Karpas-422 (cell line): Measurements from ENCODE around the gene MEX3C. TPM values are rescaled to one million over a fixed set of nuclear protein-coding genes. Genes with fewer than 3 reads are reported as not detected.

ENCODE experiments used
- DNase-seq: peaks from one replicate; pipeline ENCODE4 v3.0.0-alpha.2; 2015
- H2AFZ ChIP-seq: fragments of 200-600 bp; sonication (generic); 2 replicates; pipeline ENCODE4 v1.6.1; 2014; ENCODE audit warnings: antibody characterized with exemption, low read length, mixed read lengths
- H3K27ac ChIP-seq: fragments of 200-600 bp; sonication (generic); 2 replicates; pipeline ENCODE4 v1.5.1; 2014; ENCODE audit warnings: mild to moderate bottlenecking, low read length, moderate library complexity
- H3K27me3 ChIP-seq: fragments of 200-600 bp; sonication (generic); 2 replicates; pipeline ENCODE4 v1.6.1; 2014; ENCODE audit warnings: low read length, mixed read lengths
- H3K36me3 ChIP-seq: fragments of 200-600 bp; sonication (generic); 2 replicates; pipeline ENCODE4 v1.6.1; 2014; ENCODE audit warnings: low read length, mixed read lengths; ENCODE audit not compliant: insufficient read depth
- H3K4me1 ChIP-seq: fragments of 200-600 bp; sonication (generic); 2 replicates; pipeline ENCODE4 v1.6.1; 2014; ENCODE audit warnings: mild to moderate bottlenecking, low read length, mixed read lengths
- H3K4me2 ChIP-seq: fragments of 200-600 bp; sonication (generic); 2 replicates; pipeline ENCODE4 v1.6.1; 2014; ENCODE audit warnings: low read length, low read depth, mild to moderate bottlenecking; ENCODE audit not compliant: poor library complexity, severe bottlenecking
- H3K4me3 ChIP-seq: fragments of 200-600 bp; sonication (generic); 2 replicates; pipeline ENCODE4 v1.5.1; 2014; ENCODE audit warnings: mild to moderate bottlenecking, antibody characterized with exemption, low read length, mixed read lengths
- H3K79me2 ChIP-seq: fragments of 200-600 bp; sonication (generic); 2 replicates; pipeline ENCODE4 v1.6.1; 2014; ENCODE audit warnings: mild to moderate bottlenecking, low read length, mixed read lengths
- H3K9ac ChIP-seq: fragments of 200-600 bp; sonication (generic); 2 replicates; pipeline ENCODE4 v1.6.0; 2014; ENCODE audit warnings: low read length
- H3K9me2 ChIP-seq: fragments of 200-600 bp; sonication (generic), shearing (Covaris generic); replicated peaks from 2 replicates; pipeline ENCODE4 v1.6.0; 2014; ENCODE audit warnings: mild to moderate bottlenecking, low read length, moderate library complexity; ENCODE audit not compliant: insufficient read depth
- H3K9me3 ChIP-seq: fragments of 300-700, 200-600 bp; sonication (generic); 2 replicates; pipeline ENCODE4 v1.6.1; 2014; ENCODE audit warnings: low read length, mixed read lengths
- H4K20me1 ChIP-seq: fragments of 200-600 bp; sonication (generic); 2 replicates; pipeline ENCODE4 v1.6.1; 2014; ENCODE audit warnings: mild to moderate bottlenecking, antibody characterized with exemption, low read length, low read depth; ENCODE audit not compliant: insufficient read depth
- total RNA-seq: library from RNA; depleted of rRNA; stranded (reverse); fragments of >200 nt; shearing (Covaris generic); gene quantifications from 2 replicates; pipeline ENCODE4 v1.2.3, GENCODE V29; 2014; ENCODE audit warnings: low replicate concordance; rRNA removed

The MEX3C gene
- 28.8 and 43.7 TPM in 2 replicates for total RNA-seq

GRCh38 chr18:51197661-51198424 is at the start of gene MEX3C:
Gene MEX3C, minus strand, starts transcription at chr18:51197681. Its CDS starts 361 bp downstream, at chr18:51197320.
- peaks cover 16% of the 10 kb centered on the region for H4K20me1 ChIP-seq
- peak within 1 kb of the TSS; percentile 79 for H2AFZ ChIP-seq
- no peaks in the 10 kb centered on the region for H3K9me2 ChIP-seq
- peaks cover 40% of the 10 kb centered on the region for H3K79me2 ChIP-seq
- peak within 1 kb of the TSS; percentile 59 for H3K27ac ChIP-seq
- H3K9me3 ChIP-seq = no peaks in the 10 kb centered on the region
- no peaks in the 10 kb centered on the region for H3K36me3 ChIP-seq
- H3K4me2 ChIP-seq = peak within 1 kb of the TSS; percentile 75
- H3K9ac ChIP-seq = peak within 1 kb of the TSS; percentile 91
- H3K4me3 ChIP-seq = peak within 1 kb of the TSS; percentile 90
- H3K27me3 ChIP-seq = no peaks in the 10 kb centered on the region; the same call in none of the 2 replicates
- H3K4me1 ChIP-seq = peaks cover 34% of the 10 kb centered on the region
- DNase-seq = peak; percentile 99

DNA sequence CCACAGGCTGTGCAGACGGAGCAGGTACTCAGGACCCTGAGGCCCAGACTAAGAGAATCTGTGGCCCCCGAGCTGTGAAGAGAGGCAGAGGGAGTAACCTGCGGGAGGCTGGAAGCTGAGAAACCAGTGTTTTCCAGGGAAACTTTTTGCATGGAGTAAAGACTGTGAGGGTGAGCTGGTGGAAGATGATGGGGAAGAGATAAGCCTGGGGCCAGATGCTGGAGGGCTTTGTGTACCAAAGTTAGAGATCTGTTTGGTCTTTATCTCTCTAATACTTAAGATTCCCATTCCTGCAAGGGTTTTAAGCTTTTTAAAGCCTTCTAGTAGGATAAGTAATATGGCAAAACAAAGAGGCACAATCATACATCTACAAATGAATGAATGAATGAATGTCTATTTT is 43.7 kb upstream of the MEX3C start:
- no peak overlapping the region for H3K4me2 ChIP-seq
- no peaks in the 10 kb centered on the region for H4K20me1 ChIP-seq
- H3K79me2 ChIP-seq = no peaks in the 10 kb centered on the region
- no peaks in the 10 kb centered on the region for H3K36me3 ChIP-seq
- H3K9me2 ChIP-seq = no peaks in the 10 kb centered on the region; the same call in 1 of the 2 replicates
- H3K9me3 ChIP-seq = no peaks in the 10 kb centered on the region
- DNase-seq = no peak
- no peaks in the 10 kb centered on the region for H3K4me1 ChIP-seq
- no peak overlapping the region for H3K9ac ChIP-seq
- H2AFZ ChIP-seq = no peak overlapping the region
- H3K27me3 ChIP-seq = no peaks in the 10 kb centered on the region
- H3K27ac ChIP-seq = no peak overlapping the region
- H3K4me3 ChIP-seq = no peak overlapping the region

GRCh38 chr18:51236225-51236624 is 38.7 kb upstream of the MEX3C start:
- no peaks in the 10 kb centered on the region for H4K20me1 ChIP-seq
- no peaks in the 10 kb centered on the region; the same call in 1 of the 2 replicates for H3K9me2 ChIP-seq
- no peak overlapping the region for H3K27ac ChIP-seq
- no peaks in the 10 kb centered on the region for H3K27me3 ChIP-seq
- H3K4me2 ChIP-seq = no peak overlapping the region
- no peak overlapping the region for H2AFZ ChIP-seq
- no peak overlapping the region for H3K9ac ChIP-seq
- DNase-seq = no peak
- H3K36me3 ChIP-seq = no peaks in the 10 kb centered on the region
- no peak overlapping the region for H3K4me3 ChIP-seq
- H3K79me2 ChIP-seq = no peaks in the 10 kb centered on the region
- no peaks in the 10 kb centered on the region for H3K4me1 ChIP-seq
- H3K9me3 ChIP-seq = no peaks in the 10 kb centered on the region

DNA sequence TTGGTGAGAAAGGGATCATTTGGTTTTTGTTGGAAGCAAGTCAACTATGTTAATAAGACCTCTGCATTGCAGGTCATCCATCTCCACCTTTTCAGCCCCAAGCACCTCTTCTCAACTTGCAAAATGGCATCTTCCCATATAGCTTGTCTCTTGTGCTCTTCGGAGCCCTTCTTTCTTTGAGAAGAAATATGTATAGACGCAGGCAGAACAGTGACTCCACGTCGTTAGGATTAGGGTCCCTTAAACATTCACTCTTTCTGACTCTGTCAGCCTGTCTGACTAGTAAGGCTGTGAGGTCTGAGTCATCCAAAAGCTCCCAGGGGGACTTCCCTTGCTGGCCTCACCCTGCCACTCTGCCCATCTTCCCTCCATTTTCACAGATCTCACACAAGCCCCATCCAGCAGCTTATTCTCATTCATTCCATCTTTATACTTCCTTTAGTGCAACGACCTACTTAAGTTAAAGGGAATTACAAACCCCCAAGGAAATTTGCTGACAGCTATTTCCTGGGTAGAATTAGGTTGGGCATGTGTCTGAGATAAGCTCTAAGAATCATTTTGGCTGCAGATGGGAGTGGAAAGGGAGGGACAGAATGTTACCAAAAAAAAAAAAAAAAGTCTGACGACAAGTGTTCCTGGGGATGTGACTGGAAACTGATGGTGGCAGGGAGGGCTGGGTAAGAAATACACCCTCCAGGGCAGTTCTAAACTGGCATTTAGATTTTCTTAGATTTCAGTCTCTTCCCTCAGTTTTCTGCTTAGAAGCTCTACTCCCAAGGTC is 37.7 kb upstream of the MEX3C start:
- no peaks in the 10 kb centered on the region; the same call in 1 of the 2 replicates for H3K9me2 ChIP-seq
- no peaks in the 10 kb centered on the region for H3K36me3 ChIP-seq
- H3K9me3 ChIP-seq = no peaks in the 10 kb centered on the region
- H3K27ac ChIP-seq = no peak overlapping the region
- H2AFZ ChIP-seq = no peak overlapping the region
- H3K27me3 ChIP-seq = no peaks in the 10 kb centered on the region
- DNase-seq = no peak
- H3K79me2 ChIP-seq = no peaks in the 10 kb centered on the region
- H4K20me1 ChIP-seq = no peaks in the 10 kb centered on the region
- no peak overlapping the region for H3K4me3 ChIP-seq
- H3K9ac ChIP-seq = no peak overlapping the region
- H3K4me1 ChIP-seq = no peaks in the 10 kb centered on the region
- no peak overlapping the region for H3K4me2 ChIP-seq

- Histone ChIP-seq H3K27me3 (no peaks in the 10 kb centered on the region), H3K36me3 (no peaks in the 10 kb centered on the region), H3K79me2 (no peaks in the 10 kb centered on the region), H4K20me1 (no peaks in the 10 kb centered on the region), H3K4me2 (no peak overlapping the region), H3K9me2 (no peaks in the 10 kb centered on the region; the same call in 1 of the 2 replicates), H3K4me3 (no peak overlapping the region), H3K9ac (no peak overlapping the region), H3K27ac (no peak overlapping the region), H2AFZ (no peak overlapping the region), H3K4me1 (no peaks in the 10 kb centered on the region), H3K9me3 (no peaks in the 10 kb centered on the region)
- DNase-seq = no peak
Observed at GRCh38 chr18:51234117-51235008, 36.9 kb upstream of the MEX3C start.

DNA sequence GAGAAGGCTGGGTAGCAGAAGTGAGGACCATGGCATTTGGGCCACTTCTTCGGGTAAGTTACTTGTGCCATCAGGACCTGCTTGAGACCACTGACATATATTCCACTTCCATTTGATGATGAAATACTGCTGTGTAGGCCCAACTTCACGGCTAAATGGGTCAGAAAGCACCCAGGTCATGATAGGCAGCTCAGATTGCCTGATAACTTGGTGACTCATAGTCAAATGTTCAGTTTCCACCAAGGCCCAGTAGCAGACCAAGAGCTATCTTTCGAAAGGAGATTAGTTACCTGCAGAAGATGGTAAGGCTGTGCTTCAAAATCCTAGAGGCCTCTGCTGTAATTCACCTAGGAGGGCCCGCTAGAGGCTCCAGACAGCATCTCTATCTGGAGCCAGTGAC is 31.8 kb upstream of the MEX3C start:
- Histone ChIP-seq H3K9ac (no peak overlapping the region), H3K27me3 (0 out of 2 replicates have a peak, but pooled peaks cover 2% of the 10 kb centered on the region), H3K4me3 (no peak overlapping the region), H3K79me2 (no peaks in the 10 kb centered on the region), H2AFZ (no peak overlapping the region), H3K27ac (no peak overlapping the region), H4K20me1 (no peaks in the 10 kb centered on the region), H3K9me2 (0 out of 2 replicates have a peak, but pooled peaks cover 3% of the 10 kb centered on the region), H3K36me3 (no peaks in the 10 kb centered on the region), H3K4me2 (no peak overlapping the region), H3K4me1 (no peaks in the 10 kb centered on the region), H3K9me3 (no peaks in the 10 kb centered on the region)
- no peak for DNase-seq

DNA sequence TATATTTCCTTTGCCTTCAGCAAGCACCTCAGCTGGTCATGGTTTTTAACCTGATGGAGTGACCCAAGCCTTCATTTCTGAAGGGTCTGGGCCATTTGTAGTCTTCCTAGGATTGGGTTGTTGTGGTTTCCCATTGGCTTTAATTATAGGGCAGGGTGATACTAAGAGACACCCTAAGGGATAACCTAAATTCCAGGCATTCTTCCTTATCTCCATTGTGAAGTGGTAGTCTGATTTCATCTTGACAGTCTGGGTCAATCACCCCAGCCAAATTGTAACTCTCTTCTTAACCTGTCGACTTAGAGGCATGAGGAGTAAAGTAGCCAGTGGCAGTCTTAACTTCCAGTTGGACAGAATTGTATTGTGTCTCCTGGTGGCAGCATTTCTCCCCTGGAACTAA is 30.2 kb upstream of the MEX3C start:
- no peak for DNase-seq
- no peaks in the 10 kb centered on the region for H3K9me3 ChIP-seq
- no peaks in the 10 kb centered on the region for H3K79me2 ChIP-seq
- 0 out of 2 replicates have a peak, but pooled peaks cover 2% of the 10 kb centered on the region for H3K27me3 ChIP-seq
- no peak overlapping the region for H3K27ac ChIP-seq
- H3K36me3 ChIP-seq = no peaks in the 10 kb centered on the region
- H3K4me3 ChIP-seq = no peak overlapping the region
- no peaks in the 10 kb centered on the region for H4K20me1 ChIP-seq
- no peak overlapping the region for H3K4me2 ChIP-seq
- no peak overlapping the region for H2AFZ ChIP-seq
- H3K4me1 ChIP-seq = no peaks in the 10 kb centered on the region
- H3K9ac ChIP-seq = no peak overlapping the region
- 0 out of 2 replicates have a peak, but pooled peaks cover 3% of the 10 kb centered on the region for H3K9me2 ChIP-seq
